ENCODE data around the gene STRADA. TPM values are rescaled to one million over a fixed set of nuclear protein-coding genes. Genes with fewer than 3 reads are reported as not detected.

STRADA gene
- total and polyA plus RNA-seq, 2 of the 8 experiments (the other 6 are each of a cell fraction or from before 2014, with no cell fraction given): 35.6 to 43.3 TPM

GRCh38 chr17:63786971-63787711 is 45.5 kb upstream of the STRADA start:
- FAIRE-seq: no peak
- ChIA-PET CTCF (ENCODE audit: partially characterized antibody) (no interaction called here), POLR2A (ENCODE audit: partially characterized antibody) (interaction anchor here (1.2 to 24.4 kb wide), 3 partner anchors 12 to 38 kb away, joined by 4 to 481 read pairs (median 102); partner anchors contain the start of genes CCDC47, DDX42, FTSJ3 and PSMC5)
- no peaks in the 10 kb centered on the region for H3K4me1 ChIP-seq (replicated peaks in 1 of 4; ENCODE audit: control insufficient read depth in 3 of 4, insufficient read depth in 4 of 4, low read length in 3 of 4)
- H3K23me2 ChIP-seq (ENCODE audit: low read depth, low read length): no peaks in the 10 kb centered on the region
- no peak overlapping the region for H4K5ac ChIP-seq (ENCODE audit: insufficient read length, low read depth, low read length)
- no peak overlapping the region for H3K4ac ChIP-seq (replicated peaks; ENCODE audit: insufficient read length, low read depth, low read length)
- H3K23ac ChIP-seq (ENCODE audit: insufficient read length): no peak overlapping the region
- H3K18ac ChIP-seq (ENCODE audit: extremely low read depth, low read length): no peak overlapping the region
- no peaks in the 10 kb centered on the region for H3K27me3 ChIP-seq (replicated peaks in 1 of 4; ENCODE audit: control insufficient read depth in 3 of 4, extremely low read depth in 1 of 4, insufficient read depth in 3 of 4, low read length in 3 of 4)
- H3K79me2 ChIP-seq (ENCODE audit: control insufficient read depth in 1 of 2, insufficient read depth in 2 of 2, low read length in 2 of 2): peaks cover 7 to 64% of the 10 kb centered on the region in 2 experiments
- no peak overlapping the region for H2BK20ac ChIP-seq (ENCODE audit: low read length)
- H4K91ac ChIP-seq (replicated peaks; ENCODE audit: insufficient read length, low read length): no peak overlapping the region
- no peak overlapping the region for H2AFZ ChIP-seq (ENCODE audit: low read length)
- no peak for DNase-seq (ENCODE audit: low read depth in 1 of 2, low spot score in 2 of 2)
- 96% methylated on average over 13 of the region's 13 CpGs; no CpG with 5 or more reads in 1 of the 2 experiments for WGBS, 2 experiments (ENCODE audit: extremely low coverage in 1 of 2, insufficient coverage in 1 of 2, insufficient read length in 1 of 2, insufficient replicate concordance in 2 of 2, low coverage in 1 of 2, low lambda C conversion rate in 2 of 2, missing lambda C conversion rate in 1 of 2)
- H2BK12ac ChIP-seq (ENCODE audit: low read depth, low read length): no peak overlapping the region
- no peak overlapping the region for H3K14ac ChIP-seq (ENCODE audit: insufficient read length)
- no peaks in the 10 kb centered on the region for H3K9me3 ChIP-seq (ENCODE audit: insufficient read depth in 2 of 2, low read depth in 1 of 2, low read length in 1 of 2)
- peaks cover 3% of the 10 kb centered on the region; the same call in 1 of the 2 replicates for H3K79me1 ChIP-seq (ENCODE audit: low read depth, low read length)
- H2BK15ac ChIP-seq (ENCODE audit: low read length): no peak overlapping the region
- no peak overlapping the region for H3K27ac ChIP-seq (ENCODE audit: low read depth, low read length)
- no peak overlapping the region for H2AK5ac ChIP-seq (ENCODE audit: low read depth, low read length)
- H3K36me3 ChIP-seq (ENCODE audit: control insufficient read depth in 2 of 4, insufficient read depth in 4 of 4, low read length in 3 of 4): peaks cover 8 to 64% (median 43%) of the 10 kb centered on the region in 4 experiments
- no peak overlapping the region for H3K56ac ChIP-seq (replicated peaks; ENCODE audit: insufficient read length, low read depth, low read length)
- no peak overlapping the region for H4K8ac ChIP-seq (ENCODE audit: extremely low read depth, insufficient read depth, low read length)
- no peak overlapping the region for H3K4me2 ChIP-seq (ENCODE audit: insufficient read depth in 1 of 2, low read depth in 2 of 2, low read length in 2 of 2)
- H3K9ac ChIP-seq (replicated peaks in 1 of 4; ENCODE audit: extremely low read depth in 1 of 4, low read depth in 3 of 4, low read length in 3 of 4): no peak overlapping the region
- H3K4me3 ChIP-seq (ENCODE audit: extremely low read depth in 1 of 4, insufficient read depth in 2 of 4, low read depth in 3 of 4, low read length in 4 of 4): no peak overlapping the region
- H2BK5ac ChIP-seq (ENCODE audit: low read depth, low read length): no peak overlapping the region
- no peak overlapping the region for H2BK120ac ChIP-seq (replicated peaks; ENCODE audit: low read depth, low read length)
- peaks cover 9 to 13% of the 10 kb centered on the region in 2 experiments for H4K20me1 ChIP-seq (replicated peaks in 1 of 2; ENCODE audit: control insufficient read depth in 1 of 2, insufficient read depth in 2 of 2, low read length in 2 of 2)
- TF ChIP-seq RXRA (IDR thresholded peaks at IDR 0.05; ENCODE audit: insufficient read depth, low read depth, low read length) (no peak), GABPA (IDR thresholded peaks at IDR 0.05; ENCODE audit: borderline replicate concordance, insufficient read depth, low read length) (no peak), NANOG (IDR thresholded peaks at IDR 0.05; ENCODE audit: insufficient read depth, low read depth, low read length, poor library complexity, severe bottlenecking) (no peak), BCL11A (IDR thresholded peaks at IDR 0.05; ENCODE audit: low read depth in 2 of 2, low read length in 2 of 2) (no peak), POU5F1 (IDR thresholded peaks at IDR 0.05; ENCODE audit: low read depth, low read length) (no peak), SP2 (IDR thresholded peaks at IDR 0.05; ENCODE audit: low read length) (no peak), CBX8 (IDR thresholded peaks at IDR 0.05; ENCODE audit: borderline replicate concordance, low read depth, low read length) (no peak), CTCF (IDR thresholded peaks at IDR 0.05; ENCODE audit: control extremely low read depth in 1 of 3, insufficient read depth in 1 of 3, low read depth in 1 of 3, low read length in 3 of 3) (no peak), PHF8 (conservative IDR thresholded peaks at IDR 0.05; ENCODE audit: low read depth, low read length) (no peak)

Data from H1 (cell line).